GM18499 (cell line): ENCODE measurements around the gene ABCC8.

Source experiments
- ATAC-seq: cut with Tn5 transposase; IDR thresholded peaks from one replicate; pipeline ENCODE4 v1.9.1; 2021; ENCODE audit warnings: moderate number of reproducible peaks; ENCODE audit not compliant: insufficient read depth, unreplicated experiment

ABCC8 gene

DNA sequence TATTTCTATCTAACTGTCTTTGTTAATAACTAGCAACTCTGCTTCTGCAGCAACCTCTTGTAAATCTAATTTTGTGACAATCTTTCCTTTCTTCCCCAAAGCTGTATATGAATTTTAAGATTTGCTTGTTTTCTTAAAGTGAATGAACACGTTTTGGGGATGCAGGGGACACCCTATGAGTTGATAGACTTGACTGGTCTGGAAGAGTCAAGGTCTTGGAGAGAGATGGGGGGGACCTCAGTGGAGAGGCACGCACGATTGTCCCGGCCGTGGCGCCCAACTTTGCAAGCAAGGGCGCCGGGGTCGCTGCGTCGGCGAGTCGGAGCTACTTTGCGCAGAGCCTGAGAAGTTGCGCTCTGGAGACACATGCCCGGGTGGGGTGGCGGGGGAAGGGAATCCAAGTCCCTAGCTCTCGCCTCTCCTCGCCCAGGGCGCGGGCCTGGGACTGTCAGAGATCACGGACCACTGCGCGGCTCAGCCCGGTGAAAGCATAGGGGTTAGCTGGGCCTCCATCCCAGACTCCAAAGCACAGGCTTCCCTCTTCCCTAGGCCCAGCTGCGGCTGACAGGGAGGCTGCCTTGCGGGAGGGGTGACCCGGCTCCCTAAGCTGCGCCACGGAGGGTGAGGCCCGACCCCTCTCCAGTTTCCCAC is 854 bp downstream of the ABCC8 start:
- no peak for ATAC-seq

DNA sequence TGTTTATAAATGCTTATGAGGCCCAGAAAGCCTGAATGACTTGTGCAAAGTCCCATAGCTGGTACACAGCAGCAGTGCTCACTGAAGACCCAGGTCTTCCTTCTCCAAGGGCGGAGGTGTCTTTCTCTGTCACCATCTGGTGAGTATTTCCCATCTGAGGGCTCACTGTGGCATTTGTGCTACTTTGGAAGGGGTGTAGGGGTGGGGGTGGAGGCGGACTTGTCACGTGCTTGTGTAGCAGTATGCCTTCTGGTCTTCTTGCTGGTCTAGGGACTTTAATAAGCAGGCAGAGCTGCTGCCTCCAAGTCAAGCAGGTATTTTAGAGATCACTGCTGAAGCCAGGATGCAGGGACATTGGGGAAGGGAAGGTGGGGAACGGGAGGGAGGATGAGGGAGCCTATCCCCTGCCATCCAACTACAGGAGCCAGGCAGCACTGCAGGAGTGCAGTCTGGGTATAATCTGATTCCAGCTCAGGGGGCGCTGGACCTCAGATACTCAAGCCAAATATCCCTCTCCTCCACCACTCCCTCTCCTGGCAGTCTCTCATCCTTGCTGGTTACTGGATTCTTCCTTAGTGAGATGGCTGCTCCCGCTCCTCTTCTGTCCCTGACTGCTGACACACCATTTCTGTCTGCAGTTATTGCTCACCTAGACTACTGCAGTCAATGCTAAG is 3.4 kb downstream of the ABCC8 start:
- ATAC-seq, result no peak

GRCh38 chr11:17472467-17472866 is 4.2 kb downstream of the ABCC8 start:
- ATAC-seq, result no peak

DNA sequence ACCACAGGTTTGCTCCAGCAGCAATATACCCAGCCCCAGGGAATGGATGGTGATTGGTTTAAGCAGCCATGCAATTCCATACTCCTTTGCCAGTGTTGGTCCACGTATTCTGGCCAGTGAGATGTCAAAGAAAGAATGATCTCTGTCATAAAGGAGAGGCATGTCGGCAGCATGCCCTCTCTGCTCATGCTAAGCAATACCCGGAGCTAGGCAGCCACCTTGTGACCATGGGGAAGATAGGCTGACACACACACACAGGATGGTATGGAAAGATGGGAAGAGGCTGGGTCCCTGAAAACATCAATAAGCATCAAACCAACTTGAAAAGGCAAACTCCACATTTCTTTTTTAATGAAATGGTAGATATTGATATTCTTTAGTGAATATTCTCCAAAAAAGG is 5.1 kb downstream of the ABCC8 start:
- no peak for ATAC-seq

GRCh38 chr11:17469998-17470397 is 6.6 kb downstream of the ABCC8 start:
- ATAC-seq, result no peak

DNA sequence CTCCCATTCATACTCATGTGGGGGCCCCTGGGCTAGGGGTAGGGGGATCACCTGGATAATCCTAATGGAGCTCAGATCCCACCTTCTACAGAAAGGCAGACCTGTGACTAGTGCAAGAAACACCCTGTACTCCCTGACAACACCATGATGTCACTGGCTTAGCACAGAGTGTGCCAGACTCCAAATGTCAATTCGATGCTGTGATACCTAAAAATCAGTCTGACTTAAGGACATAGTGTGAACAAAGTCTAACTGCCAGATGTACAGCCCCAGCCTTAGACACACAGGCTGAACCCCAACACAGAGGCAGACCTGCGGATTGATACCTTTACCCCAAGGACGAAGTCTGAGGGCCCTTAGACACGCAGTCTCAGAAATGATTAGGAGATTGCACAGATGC is 8.5 kb downstream of the ABCC8 start:
- ATAC-seq, result no peak

GRCh38 chr11:17463546-17464174 is 13.0 kb downstream of the ABCC8 start:
- no peak for ATAC-seq

- ATAC-seq, result no peak
Observed at GRCh38 chr11:17462940-17463339, 13.7 kb downstream of the ABCC8 start.

- no peak for ATAC-seq
Observed at GRCh38 chr11:17460406-17460805, 16.2 kb downstream of the ABCC8 start.

DNA sequence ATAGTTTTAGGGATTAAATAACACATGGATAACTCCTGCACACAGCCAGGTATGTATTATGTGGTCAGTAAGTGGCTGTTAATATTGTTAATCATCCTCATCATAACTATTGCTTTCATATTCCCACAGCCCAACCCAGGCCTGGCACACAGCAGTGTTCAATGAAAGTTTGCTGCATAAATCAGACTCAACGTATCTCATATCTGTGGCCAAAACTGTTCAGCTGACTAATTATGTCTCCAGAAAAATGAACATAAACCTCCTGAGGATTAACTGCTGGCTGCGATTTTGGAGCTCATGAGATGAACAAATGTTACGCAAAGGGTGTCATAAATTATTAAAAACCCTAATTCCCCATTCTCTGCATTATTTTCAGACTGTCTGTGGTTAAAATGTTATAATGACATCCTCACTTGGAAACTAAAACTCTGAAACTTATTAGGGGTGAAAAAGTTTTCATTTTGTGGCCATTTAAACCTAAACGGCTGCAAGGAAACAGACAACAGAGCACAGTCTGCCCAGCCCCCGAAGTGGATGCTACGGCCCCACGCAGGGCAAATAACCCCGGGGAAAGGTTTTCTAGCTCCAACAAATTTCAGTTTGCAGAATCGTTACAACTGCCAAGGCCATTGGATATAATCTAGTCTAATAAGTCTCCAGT is 17.3 kb downstream of the ABCC8 start:
- no peak for ATAC-seq

DNA sequence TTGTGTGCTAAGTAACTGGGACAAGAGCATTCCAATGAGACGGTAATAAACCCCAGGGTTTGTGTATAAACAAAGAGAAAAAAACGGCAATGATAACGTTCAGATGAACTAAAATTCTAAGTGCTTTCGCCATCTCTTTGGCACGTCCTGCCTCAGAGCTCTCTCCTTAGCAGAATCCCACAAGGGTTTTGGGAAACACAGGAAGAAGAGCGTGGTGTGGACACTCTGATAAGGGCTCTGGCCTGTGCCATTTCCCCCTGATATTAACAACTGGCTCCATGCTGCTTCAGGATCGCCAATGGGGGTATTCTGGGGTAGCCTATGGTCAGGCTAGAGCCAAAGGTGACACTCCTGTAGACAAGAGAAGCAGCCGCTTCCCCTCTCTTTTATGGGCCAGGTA is 18.4 kb downstream of the ABCC8 start:
- ATAC-seq, result no peak

GRCh38 chr11:17457396-17458173 is 19.1 kb downstream of the ABCC8 start:
- no peak for ATAC-seq

- ATAC-seq, result no peak
Observed at GRCh38 chr11:17452668-17453067, 24.0 kb downstream of the ABCC8 start.

- ATAC-seq, result no peak
Observed at GRCh38 chr11:17449158-17449557, 27.5 kb downstream of the ABCC8 start.

- no peak for ATAC-seq
Observed at GRCh38 chr11:17446482-17446881, 30.2 kb downstream of the ABCC8 start.

DNA sequence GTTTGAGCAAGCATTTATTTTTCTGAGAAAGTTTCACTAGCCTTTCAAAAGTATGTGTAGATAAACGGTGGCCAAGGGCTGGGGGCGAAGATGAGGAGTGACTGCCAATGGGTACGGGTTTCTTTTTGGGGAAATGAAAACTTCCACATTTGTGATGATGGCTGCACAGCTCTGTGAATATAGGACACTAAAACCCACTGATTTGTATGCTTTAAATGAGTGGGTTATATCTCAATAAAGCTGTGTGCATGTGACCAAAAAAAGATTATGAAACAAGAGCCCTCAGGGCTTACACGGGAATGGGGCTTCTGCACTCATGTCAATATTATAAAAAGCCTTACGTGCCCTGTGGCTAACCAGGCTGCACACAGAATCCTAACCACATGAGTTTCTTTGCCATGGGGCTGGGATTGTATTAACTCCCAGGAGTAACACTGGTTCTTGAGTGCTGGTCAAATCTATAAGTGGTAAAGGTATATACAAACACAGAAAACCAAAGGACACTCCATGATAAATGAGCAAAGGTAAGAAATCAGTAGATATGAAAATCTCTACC is 31.3 kb downstream of the ABCC8 start:
- ATAC-seq, result no peak

DNA sequence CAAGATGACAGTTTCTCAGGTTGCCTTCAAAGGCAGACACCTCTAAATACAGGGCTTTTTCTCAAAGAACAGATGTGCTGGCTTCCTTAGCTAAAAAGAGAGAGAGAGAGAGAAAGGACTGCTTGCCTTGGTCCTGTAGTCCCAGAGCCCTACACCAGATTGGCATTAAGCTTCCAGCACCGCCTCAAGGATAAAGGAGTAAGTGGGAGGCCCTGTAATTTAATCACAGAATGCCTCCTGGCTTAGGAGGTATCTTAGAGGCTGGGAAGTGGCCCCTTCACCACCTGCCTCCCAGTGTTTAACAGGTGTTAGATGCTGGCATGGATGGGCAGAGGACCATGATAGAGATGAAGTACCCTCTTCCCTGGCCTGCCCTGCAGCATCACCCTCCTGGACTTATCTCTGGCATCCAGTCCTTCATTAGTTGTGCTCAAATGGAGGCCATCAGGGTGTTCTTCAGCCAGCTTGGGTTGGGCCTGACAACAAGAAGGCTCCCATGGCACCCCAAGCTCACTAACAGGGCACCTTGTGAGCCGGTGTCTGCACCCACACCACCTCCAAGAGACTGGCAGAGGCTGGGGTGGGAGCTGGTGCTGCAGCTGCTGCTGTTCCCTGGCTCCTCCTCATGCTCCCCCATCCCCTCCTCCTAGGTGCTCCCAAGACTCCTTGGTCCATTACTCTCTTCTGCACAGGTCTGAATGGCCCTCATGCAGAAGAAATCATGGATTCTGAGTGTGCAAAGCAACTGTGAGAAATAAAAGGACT is 32.5 kb downstream of the ABCC8 start:
- ATAC-seq, result no peak

GRCh38 chr11:17443423-17443822 is 33.2 kb downstream of the ABCC8 start:
- ATAC-seq, result no peak

DNA sequence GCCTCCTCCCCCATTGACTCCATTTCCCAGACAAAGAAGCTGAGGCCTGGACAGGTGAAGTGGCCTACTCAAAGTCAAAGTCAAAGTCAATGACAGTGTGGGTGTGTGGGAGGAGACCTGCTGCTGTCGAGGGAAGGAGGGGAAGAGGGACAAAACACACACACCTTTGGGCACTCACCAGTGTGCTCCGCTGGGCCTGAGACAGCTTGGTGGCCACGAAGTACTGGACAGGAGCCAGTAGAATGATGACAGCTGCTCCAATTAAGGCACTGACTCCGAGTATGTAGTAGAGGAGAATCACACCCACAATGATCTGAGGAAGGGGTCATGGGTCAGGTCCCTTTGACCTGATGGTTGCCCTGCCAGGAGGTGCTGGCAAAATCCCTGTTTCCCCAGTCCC is 33.6 kb downstream of the ABCC8 start:
- ATAC-seq, result no peak
